NCI-H524 treated with DMSO at 0.1 percent for 48 hours (cell line): Measurements from ENCODE around the gene NUDT3.

Source experiments
- DNase-seq: peaks from one replicate; lab custom pipeline; 2025; lab: John Stamatoyannopoulos, UW

Gene NUDT3

DNA sequence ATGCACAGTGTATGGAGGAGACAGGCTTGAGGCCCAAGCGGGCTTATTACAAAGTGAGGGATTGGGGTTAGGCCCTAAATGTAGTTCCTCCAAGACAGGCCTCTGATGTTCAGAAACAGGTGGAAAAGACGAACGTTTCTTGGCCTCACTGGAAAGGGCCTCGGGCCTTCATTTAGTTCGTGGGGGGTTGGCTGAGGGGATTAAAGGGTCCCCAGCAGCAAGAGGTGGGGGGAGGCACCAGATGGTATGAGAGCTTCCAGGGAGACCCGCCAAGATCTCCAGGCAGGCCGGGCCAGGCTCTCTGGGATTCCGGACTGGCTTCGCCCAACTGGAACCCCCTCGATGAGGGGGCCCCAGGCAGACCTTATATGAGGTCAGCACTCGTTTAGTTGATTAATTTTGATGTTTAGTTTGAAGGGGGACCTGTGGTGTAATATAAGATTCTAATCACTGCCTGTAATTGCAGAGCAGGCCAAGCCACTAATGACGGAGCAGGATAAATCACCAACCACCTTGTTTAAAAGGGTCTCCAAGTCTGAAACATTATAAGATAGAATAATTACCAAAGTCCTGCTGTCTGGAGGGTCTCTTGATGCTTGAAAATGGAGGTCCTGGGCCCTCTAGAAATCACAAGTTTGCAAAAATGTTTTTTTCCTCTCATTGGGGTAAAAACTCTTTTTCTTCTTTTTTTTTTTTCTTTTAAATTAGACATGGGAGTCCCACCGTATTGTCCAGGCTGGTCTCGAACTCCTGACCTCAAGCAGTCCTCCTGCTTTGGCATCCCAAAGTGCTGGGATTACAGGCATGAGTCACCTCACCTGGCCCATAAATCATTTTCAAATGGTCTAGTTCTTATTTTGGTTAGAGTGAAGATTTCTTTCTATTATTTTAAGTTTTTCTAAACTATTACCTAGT lies 153.6 kb downstream of the NUDT3 start:
- no peak for DNase-seq

DNA sequence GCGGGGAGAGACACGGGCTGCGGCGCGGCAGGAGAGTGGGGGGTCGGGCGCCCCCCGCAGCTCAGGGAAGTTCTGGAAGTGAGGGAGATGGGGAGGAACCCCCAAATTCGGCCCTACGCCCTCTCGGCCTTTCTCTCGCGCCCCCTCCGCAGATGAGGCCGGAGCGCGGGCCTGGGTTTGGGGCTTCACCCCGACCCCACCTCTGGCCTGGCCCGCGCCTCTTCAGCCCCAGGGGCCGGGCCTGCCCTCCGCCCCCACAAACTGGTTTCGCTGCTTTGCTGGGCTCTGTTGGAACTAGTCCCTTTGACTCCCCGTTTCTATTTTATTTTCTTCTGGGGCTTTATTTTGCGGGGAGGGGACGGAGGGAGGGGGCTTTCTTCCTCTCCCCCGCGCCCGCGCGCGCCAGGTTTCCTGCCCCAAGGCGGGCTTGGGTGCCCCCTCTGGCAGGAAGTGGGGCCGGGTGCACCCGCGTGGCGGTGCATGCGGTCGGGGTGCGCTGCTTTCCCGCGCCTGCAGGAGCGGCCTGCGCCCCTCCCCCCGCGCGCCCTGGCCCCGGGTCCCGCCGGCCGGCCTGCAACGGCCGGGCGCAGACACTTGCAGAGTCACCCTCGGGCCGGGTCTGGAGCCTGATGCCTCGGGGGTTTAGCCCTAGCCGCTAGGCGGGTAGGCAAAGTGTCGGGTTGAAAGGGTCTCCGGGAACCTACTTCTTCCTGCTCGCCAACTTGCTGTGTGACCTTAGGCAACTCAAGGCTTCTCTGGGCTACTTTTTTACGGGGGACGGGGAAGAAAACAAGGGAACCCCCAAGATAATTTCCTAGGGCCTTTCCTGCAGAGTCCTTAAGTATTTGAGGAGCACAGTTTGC lies 154.5 kb downstream of the NUDT3 start:
- DNase-seq, result no peak

- DNase-seq, result no peak
Measured at GRCh38 chr6:34237316-34237721, 155.2 kb downstream of the NUDT3 start.

DNA sequence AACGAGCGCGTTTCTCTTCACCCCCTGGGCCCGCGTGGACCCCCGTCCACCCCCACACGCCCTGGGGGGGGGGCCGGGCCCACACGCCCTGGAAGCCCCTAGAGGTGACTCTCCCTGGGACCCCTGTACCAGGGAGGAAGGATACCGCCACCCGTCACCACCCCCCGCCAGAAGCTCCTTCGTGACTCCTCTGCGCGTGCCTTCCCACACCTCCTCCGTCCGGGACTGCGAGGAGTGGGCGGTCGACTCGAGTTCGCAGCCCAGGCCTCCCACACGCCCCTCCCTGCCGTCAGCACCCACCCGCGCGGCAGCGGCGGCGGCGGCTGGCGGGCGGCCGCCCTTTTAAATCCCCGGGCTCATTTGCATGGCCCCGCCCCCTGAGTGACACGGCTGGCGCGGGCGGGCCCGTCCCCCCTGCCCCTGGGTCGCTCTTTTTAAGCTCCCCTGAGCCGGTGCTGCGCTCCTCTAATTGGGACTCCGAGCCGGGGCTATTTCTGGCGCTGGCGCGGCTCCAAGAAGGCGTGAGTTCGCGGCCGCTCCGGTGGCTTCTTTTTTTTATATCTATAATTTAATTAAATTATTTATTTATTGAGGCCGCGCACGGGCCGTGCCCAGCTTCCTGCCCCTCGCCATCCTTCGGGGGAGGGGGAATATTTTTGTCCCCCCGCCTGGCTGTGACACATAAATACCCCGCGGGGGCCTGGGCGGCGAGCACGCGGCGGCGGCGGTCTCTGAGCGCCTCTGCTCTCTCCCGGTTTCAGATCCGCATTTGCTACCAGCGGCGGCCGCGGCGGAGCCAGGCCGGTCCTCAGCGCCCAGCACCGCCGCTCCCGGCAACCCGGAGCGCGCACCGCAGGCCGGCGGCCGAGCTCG lies 155.8 kb downstream of the NUDT3 start, which contains the start of gene HMGA1:
Gene HMGA1, plus strand, starts transcription at position 431 of the 873 bp plus-strand sequence. CDS start 3,908 bp downstream, outside the sequence.
- DNase-seq, result peak; percentile 72

DNA sequence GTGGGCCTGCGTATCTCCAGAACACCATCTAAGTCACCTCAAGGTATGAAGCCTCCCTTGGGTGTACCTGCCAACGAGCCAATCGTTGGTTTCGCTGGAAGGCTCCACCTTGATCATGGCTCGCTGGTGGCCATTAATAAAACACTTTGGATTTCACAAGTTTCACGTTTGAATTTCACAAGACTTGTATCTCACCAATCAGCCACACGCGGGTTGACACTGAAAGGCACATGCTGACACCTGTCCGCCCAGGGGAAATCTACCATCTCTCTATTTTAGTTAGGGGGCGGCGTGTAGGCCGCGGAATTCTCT lies 156.4 kb downstream of the NUDT3 start:
- DNase-seq, result no peak

GRCh38 chr6:34235307-34236130 lies 156.9 kb downstream of the NUDT3 start:
- no peak for DNase-seq

DNA sequence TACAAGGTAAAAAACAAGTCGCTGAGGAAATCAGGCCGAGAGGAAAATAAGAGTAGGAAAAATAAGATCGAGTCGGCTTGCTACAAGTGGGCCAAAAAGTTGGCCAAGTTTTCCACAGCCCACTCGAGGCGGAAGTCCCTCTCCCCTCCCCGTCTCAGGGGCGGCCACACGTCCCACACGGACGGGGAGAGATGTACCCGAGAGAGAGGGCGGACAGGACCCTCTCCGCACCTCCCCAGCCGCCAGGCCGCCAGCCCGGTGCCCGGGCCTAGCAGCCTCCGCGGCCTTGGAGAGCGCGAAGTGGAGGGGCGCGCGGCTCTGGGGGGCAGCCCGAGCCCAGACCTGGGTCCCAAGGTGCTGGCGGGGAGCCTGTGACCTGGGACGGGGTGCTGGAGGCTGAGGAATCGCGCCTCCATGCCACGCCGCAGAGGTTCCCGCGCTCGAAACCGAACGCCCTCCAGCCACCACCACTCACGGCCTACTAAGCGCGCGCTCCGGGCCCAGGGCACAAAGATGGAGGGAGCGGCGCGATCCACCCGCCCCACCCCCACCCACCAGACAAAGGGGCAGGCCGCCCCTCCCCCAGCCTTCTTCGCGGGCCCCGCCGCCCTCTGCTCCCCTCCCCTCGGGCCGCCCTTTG lies 157.7 kb downstream of the NUDT3 start:
- no peak for DNase-seq

- DNase-seq, result no peak
Measured at GRCh38 chr6:34233867-34234266, 158.6 kb downstream of the NUDT3 start.

DNA sequence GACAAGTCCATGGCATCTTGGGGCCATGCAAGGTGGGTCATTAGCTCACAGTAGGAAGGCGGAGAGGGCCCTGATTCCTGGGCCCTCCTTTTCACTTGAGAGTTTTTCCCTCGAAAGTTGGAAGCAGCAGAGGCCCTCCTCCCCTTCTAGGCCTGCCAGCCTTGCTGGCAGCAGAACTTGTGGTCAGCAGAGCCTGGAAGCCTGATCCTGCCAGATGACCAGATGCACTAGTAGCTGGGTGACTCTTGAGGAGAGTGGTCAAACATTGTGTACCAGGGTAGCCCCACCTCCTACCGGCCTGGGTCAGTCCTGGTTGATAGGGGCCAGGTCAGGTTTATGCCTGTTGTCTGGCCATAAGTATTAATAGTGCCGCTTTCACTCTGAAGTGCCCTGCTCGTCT lies 159.6 kb downstream of the NUDT3 start:
- DNase-seq, result no peak

DNA sequence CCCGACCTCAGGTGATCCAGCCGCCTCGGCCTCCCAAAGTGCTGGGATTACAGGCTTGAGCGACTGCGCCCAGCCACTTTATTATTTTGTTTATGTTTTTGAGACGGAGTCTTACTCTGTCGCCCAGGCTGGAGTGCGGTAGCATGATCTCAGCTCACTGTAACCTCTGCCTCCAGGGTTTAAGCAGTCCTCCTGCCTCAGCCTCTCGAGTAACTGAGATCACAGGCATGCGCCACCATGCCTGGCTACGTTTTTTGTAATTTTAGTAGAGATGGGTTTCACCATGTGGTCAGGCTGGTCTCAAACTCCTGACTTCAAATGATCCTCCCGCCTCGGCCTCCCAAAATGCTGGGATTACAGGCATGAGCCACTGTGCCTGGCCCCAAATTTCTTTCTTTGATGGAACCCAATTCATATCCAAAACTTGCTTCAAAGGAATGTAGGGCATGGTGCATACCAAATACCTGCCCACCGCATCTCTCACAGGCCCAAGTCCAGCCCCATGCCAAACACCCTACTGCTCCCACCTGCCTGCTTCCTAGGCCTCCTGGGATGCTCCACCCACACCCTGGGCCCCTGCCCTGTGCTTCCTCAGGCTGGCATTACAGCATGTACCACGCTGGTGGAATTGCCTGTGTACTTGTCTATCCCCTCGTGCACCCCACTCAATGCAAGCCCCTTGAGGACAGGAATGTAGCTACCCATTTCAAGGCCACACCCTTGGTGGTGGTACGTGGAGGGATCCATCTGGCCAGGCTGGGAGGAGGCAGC lies 160.7 kb downstream of the NUDT3 start:
- DNase-seq, result no peak

DNA sequence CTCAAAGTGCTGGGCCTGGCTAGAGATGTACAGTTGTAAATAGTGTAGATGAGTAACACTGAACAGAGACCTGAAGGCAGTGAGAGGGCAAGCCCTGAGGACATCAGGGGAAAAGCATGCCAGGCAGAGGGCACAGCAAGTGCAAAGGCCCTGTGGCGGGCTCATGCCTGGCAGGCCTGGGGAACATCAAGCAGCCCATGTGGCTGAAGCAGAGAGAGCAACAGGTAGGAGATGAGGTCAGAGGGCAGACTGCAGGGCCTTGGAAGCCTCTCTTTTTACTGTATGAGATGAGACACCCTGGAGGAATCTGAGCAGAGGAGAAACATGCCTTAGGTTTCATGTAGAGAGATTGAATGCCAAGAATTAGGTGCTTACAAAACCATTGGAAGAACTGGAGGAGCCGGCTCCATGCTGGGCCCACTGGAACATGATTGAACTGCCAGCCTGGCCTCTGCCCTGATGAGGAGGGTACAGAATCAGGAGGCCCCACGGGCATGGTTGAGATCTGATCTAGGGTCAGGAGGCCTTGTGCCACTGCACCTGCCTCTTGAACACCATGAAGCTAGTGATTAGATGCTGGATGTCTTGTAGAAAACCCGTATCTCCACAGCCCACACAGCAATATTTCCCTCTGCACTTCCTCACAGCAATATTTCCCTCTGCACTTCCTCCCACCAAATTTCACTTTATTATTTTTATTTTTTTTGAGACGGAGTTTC lies 161.7 kb downstream of the NUDT3 start:
- no peak for DNase-seq

GRCh38 chr6:34229877-34230276 lies 162.6 kb downstream of the NUDT3 start:
- DNase-seq, result no peak
